H1 (cell line): ENCODE results near the gene ANGEL2. TPM values are rescaled to one million over a fixed set of nuclear protein-coding genes. Genes with fewer than 3 reads are reported as not detected.
A peak's percentile ranks its signal among the peaks of the same experiment; 100 is the strongest.

Source experiments
- CTCF ChIA-PET: fragments of 300-600 bp; sonication (Branson Sonifier 250); formaldehyde crosslinking; loops from one replicate; lab custom pipeline; 2021; ENCODE audit not compliant: partially characterized antibody; lab: Charles Lee
- POLR2A ChIA-PET: fragments of 300-600 bp; sonication (Branson Sonifier 250); formaldehyde crosslinking; loops from one replicate; lab custom pipeline; 2021; ENCODE audit warnings: inconsistent platforms; ENCODE audit not compliant: partially characterized antibody; lab: Charles Lee
- DNase-seq, 2 experiments: peaks; one replicate each; pipeline versions ENCODE4 v3.0.0 to v3.0.0-alpha.2; 2010 to 2022; ENCODE audit warnings: low spot score in 2 of 2, low read depth in 1 of 2, mixed read lengths in 1 of 2
- FAIRE-seq: peaks from 2 replicates; lab custom pipeline; 2011; peaks lifted over from hg19 to GRCh38; lab: Jason Lieb, UNC
- H2AFZ ChIP-seq: 2 replicates; pipeline ENCODE4 v1.8.1; 2012; ENCODE audit warnings: low read length, inconsistent platforms
- H2AK5ac ChIP-seq: 2 replicates; pipeline ENCODE4 v1.6.1; 2013; ENCODE audit warnings: low read depth, low read length
- H2BK120ac ChIP-seq: replicated peaks from 2 replicates; pipeline ENCODE3; 2013; ENCODE audit warnings: low read depth, low read length, inconsistent platforms
- H2BK12ac ChIP-seq: 2 replicates; pipeline ENCODE4 v1.6.1; 2013; ENCODE audit warnings: low read depth, low read length
- H2BK15ac ChIP-seq: 2 replicates; pipeline ENCODE4 v1.6.1; 2013; ENCODE audit warnings: low read length
- H2BK20ac ChIP-seq: 2 replicates; pipeline ENCODE4 v1.6.1; 2013; ENCODE audit warnings: low read length
- H2BK5ac ChIP-seq: 2 replicates; pipeline ENCODE4 v1.6.1; 2013; ENCODE audit warnings: low read depth, low read length
- H3K14ac ChIP-seq: 2 replicates; pipeline ENCODE4 v1.6.1; 2013; ENCODE audit warnings: inconsistent platforms; ENCODE audit not compliant: insufficient read length
- H3K18ac ChIP-seq: 2 replicates; pipeline ENCODE4 v1.6.1; 2013; ENCODE audit warnings: low read length; ENCODE audit errors: extremely low read depth
- H3K23ac ChIP-seq: 2 replicates; pipeline ENCODE4 v1.6.1; 2013; ENCODE audit warnings: inconsistent platforms; ENCODE audit not compliant: insufficient read length
- H3K23me2 ChIP-seq: 2 replicates; pipeline ENCODE4 v1.6.1; 2013; ENCODE audit warnings: low read depth, low read length
- H3K27ac ChIP-seq: 2 replicates; pipeline ENCODE4 v1.6.1; 2011; ENCODE audit warnings: low read depth, low read length, inconsistent platforms
- H3K27me3 ChIP-seq, 4 experiments: replicated peaks in 1 of 4; 1 replicate in 1 of 4; 2 replicates in 3 of 4; pipeline versions ENCODE4 v1.6.1 to v1.8.1; 2011 to 2013; ENCODE audit warnings: low read length in 3 of 4, mild to moderate bottlenecking in 3 of 4, inconsistent platforms in 2 of 4, mixed read lengths in 2 of 4, moderate library complexity in 1 of 4; ENCODE audit not compliant: control insufficient read depth in 3 of 4, insufficient read depth in 3 of 4; ENCODE audit errors: extremely low read depth in 1 of 4
- H3K36me3 ChIP-seq, 4 experiments: 2 replicates each; pipeline versions ENCODE4 v1.6.1 to v1.8.1; 2011 to 2013; ENCODE audit warnings: mild to moderate bottlenecking in 4 of 4, low read length in 3 of 4, moderate library complexity in 2 of 4, control low read depth in 1 of 4, inconsistent platforms in 1 of 4; ENCODE audit not compliant: insufficient read depth in 4 of 4, control insufficient read depth in 2 of 4
- H3K4ac ChIP-seq: replicated peaks from 2 replicates; pipeline ENCODE3; 2013; ENCODE audit warnings: low read length, low read depth, mixed read lengths, inconsistent platforms; ENCODE audit not compliant: insufficient read length
- H3K4me1 ChIP-seq, 4 experiments: replicated peaks in 1 of 4; 1 replicate in 1 of 4; 2 replicates in 3 of 4; pipeline versions ENCODE4 v1.6.1 to v1.8.1; 2011 to 2013; ENCODE audit warnings: low read length in 3 of 4, inconsistent platforms in 2 of 4, mixed read lengths in 1 of 4; ENCODE audit not compliant: insufficient read depth in 4 of 4, control insufficient read depth in 3 of 4
- H3K4me2 ChIP-seq, 2 experiments: 2 replicates each; pipeline versions ENCODE4 v1.6.1 to v1.8.1; 2011 to 2013; ENCODE audit warnings: low read depth in 2 of 2, low read length in 2 of 2, control low read depth in 1 of 2, inconsistent platforms in 1 of 2, mild to moderate bottlenecking in 1 of 2; ENCODE audit not compliant: insufficient read depth in 1 of 2
- H3K4me3 ChIP-seq, 4 experiments: fragments of 200-600, 300-600 bp in 1 of 4; sonication (generic), shearing (Covaris generic), sonication (Bioruptor Twin) in 1 of 4; 2 replicates each; pipeline versions ENCODE4 v1.5.1 to v1.8.1; 2011 to 2016; ENCODE audit warnings: low read length in 4 of 4, low read depth in 3 of 4, control low read depth in 2 of 4, inconsistent platforms in 2 of 4, mild to moderate bottlenecking in 2 of 4, mixed read lengths in 1 of 4, moderate library complexity in 1 of 4; ENCODE audit not compliant: insufficient read depth in 2 of 4; ENCODE audit errors: extremely low read depth in 1 of 4
- H3K56ac ChIP-seq: replicated peaks from 2 replicates; pipeline ENCODE3; 2013; ENCODE audit warnings: low read depth, mild to moderate bottlenecking, mixed read lengths, low read length, inconsistent platforms; ENCODE audit not compliant: insufficient read length
- H3K79me1 ChIP-seq: 2 replicates; pipeline ENCODE4 v1.6.1; 2013; ENCODE audit warnings: low read depth, low read length, control low read depth
- H3K79me2 ChIP-seq, 2 experiments: 2 replicates each; pipeline versions ENCODE4 v1.6.1 to v1.8.1; 2012 to 2013; ENCODE audit warnings: low read length in 2 of 2, mild to moderate bottlenecking in 2 of 2, inconsistent platforms in 1 of 2; ENCODE audit not compliant: insufficient read depth in 2 of 2, control insufficient read depth in 1 of 2
- H3K9ac ChIP-seq, 4 experiments: replicated peaks in 1 of 4; 1 replicate in 1 of 4; 2 replicates in 3 of 4; pipeline versions ENCODE4 v1.6.1 to v1.8.1; 2011 to 2013; ENCODE audit warnings: low read depth in 3 of 4, low read length in 3 of 4, control low read depth in 2 of 4, mild to moderate bottlenecking in 2 of 4, moderate library complexity in 2 of 4, inconsistent platforms in 1 of 4; ENCODE audit errors: extremely low read depth in 1 of 4
- H3K9me3 ChIP-seq, 2 experiments: 2 replicates each; pipeline versions ENCODE4 v1.6.1 to v1.8.1; 2012 to 2013; ENCODE audit warnings: mild to moderate bottlenecking in 2 of 2, moderate library complexity in 2 of 2, control low read depth in 1 of 2, inconsistent platforms in 1 of 2, low read depth in 1 of 2, low read length in 1 of 2, mixed read lengths in 1 of 2; ENCODE audit not compliant: insufficient read depth in 2 of 2
- H4K20me1 ChIP-seq, 2 experiments: replicated peaks in 1 of 2; 2 replicates each; pipeline versions ENCODE3 to v1.8.1; 2011 to 2013; ENCODE audit warnings: inconsistent platforms in 2 of 2, low read length in 2 of 2, mild to moderate bottlenecking in 1 of 2; ENCODE audit not compliant: insufficient read depth in 2 of 2, control insufficient read depth in 1 of 2
- H4K5ac ChIP-seq: 2 replicates; pipeline ENCODE4 v1.6.1; 2013; ENCODE audit warnings: low read length, low read depth, mixed read lengths, inconsistent platforms; ENCODE audit not compliant: insufficient read length
- H4K8ac ChIP-seq: 2 replicates; pipeline ENCODE4 v1.8.0; 2013; ENCODE audit warnings: mild to moderate bottlenecking, moderate library complexity, low read length, inconsistent platforms; ENCODE audit not compliant: insufficient read depth; ENCODE audit errors: extremely low read depth
- H4K91ac ChIP-seq: replicated peaks from 2 replicates; pipeline ENCODE3; 2013; ENCODE audit warnings: low read length, mixed read lengths, inconsistent platforms; ENCODE audit not compliant: insufficient read length
- BRCA1 ChIP-seq: IDR thresholded peaks from 2 replicates; pipeline ENCODE4 v1.6.1; 2012; ENCODE audit warnings: low read depth, low read length, improper control_type of control experiment
- GABPA ChIP-seq: IDR thresholded peaks from 2 replicates; pipeline ENCODE4 v1.6.1; 2011; ENCODE audit warnings: mild to moderate bottlenecking, low read length, moderate library complexity, borderline replicate concordance; ENCODE audit not compliant: insufficient read depth
- KDM1A ChIP-seq: fragments of 200-600, 300-600 bp; sonication (generic); IDR thresholded peaks from 2 replicates; pipeline ENCODE4 v1.7.1; 2016; ENCODE audit warnings: mild to moderate bottlenecking, low read length, borderline replicate concordance
- POLR2A ChIP-seq, 2 experiments: IDR thresholded peaks; 1 replicate in 1 of 2; 2 replicates in 1 of 2; pipeline ENCODE4 v1.6.1; 2011; ENCODE audit warnings: low read depth in 2 of 2, low read length in 2 of 2, mild to moderate bottlenecking in 2 of 2; ENCODE audit errors: control extremely low read depth in 1 of 2
- POLR2AphosphoS5 ChIP-seq: IDR thresholded peaks from 2 replicates; pipeline ENCODE4 v1.6.1; 2011; ENCODE audit warnings: low read depth, low read length
- POU5F1 ChIP-seq: IDR thresholded peaks from 2 replicates; pipeline ENCODE4 v1.6.1; 2011; ENCODE audit warnings: low read depth, mild to moderate bottlenecking, low read length, moderate library complexity
- SIN3A ChIP-seq, 2 experiments: IDR thresholded peaks in 1 of 2; conservative IDR thresholded peaks in 1 of 2; 2 replicates each; pipeline ENCODE4 v1.6.1; 2011 to 2012; ENCODE audit warnings: low read length in 2 of 2, improper control_type of control experiment in 1 of 2, low read depth in 1 of 2, mild to moderate bottlenecking in 1 of 2
- SP4 ChIP-seq: IDR thresholded peaks from 2 replicates; pipeline ENCODE4 v1.6.1; 2012; ENCODE audit warnings: low read length, inconsistent platforms
- WGBS, 2 experiments: shearing (Covaris generic) in 1 of 2; methylation state at CpG; one replicate each; pipeline versions ENCODE4 v1.1.6 to v1.1.7; 2013 to 2015; ENCODE audit warnings: low lambda C conversion rate in 2 of 2, mixed read lengths in 2 of 2, inconsistent platforms in 1 of 2, low coverage in 1 of 2, missing lambda C conversion rate in 1 of 2; ENCODE audit not compliant: insufficient replicate concordance in 2 of 2, insufficient coverage in 1 of 2, insufficient read length in 1 of 2; ENCODE audit errors: extremely low coverage in 1 of 2, missing lambda C conversion rate in 1 of 2; 5-methylcytosine and 5-hydroxymethylcytosine counted together
- polyA plus RNA-seq, 7 experiments: library from polyadenylated mRNA; depleted of rRNA in 3 of 7; stranded (reverse) in 5 of 7; unstranded in 2 of 7; fragments of >200 nt in 5 of 7; fragments of 200-250 nt in 2 of 7; gene quantifications; 1 replicate in 5 of 7; 2 replicates in 1 of 7; 4 replicates in 1 of 7; pipeline versions ENCODE4 v1.2.1 to v1.2.3, GENCODE V29; 2011 to 2013; ENCODE audit warnings: missing spikeins in 2 of 7, mixed read lengths in 2 of 7
- total RNA-seq: library from RNA; stranded (reverse); fragmentation: NEBNext Ultra II Directional; extraction: Animal tissue kit (Norgen Biotek cat#: 25700); gene quantifications from 2 replicates; pipeline ENCODE4 v1.2.1, GENCODE V29; 2021

Gene ANGEL2
- total and polyA plus RNA-seq, 2 of the 8 experiments (the other 6 are each of a cell fraction or from before 2014, with no cell fraction given) = 18.1 to 39.9 TPM

GRCh38 chr1:212981571-212982328 is 33.9 kb downstream of the ANGEL2 start:
- no peak overlapping the region for H2AK5ac ChIP-seq
- H2BK5ac ChIP-seq = no peak overlapping the region
- H4K91ac ChIP-seq = no peak overlapping the region
- H2BK12ac ChIP-seq = no peak overlapping the region
- no peaks in the 10 kb centered on the region for H3K23me2 ChIP-seq
- H3K79me2 ChIP-seq = no peaks in the 10 kb centered on the region
- H3K27me3 ChIP-seq = no peaks in the 10 kb centered on the region
- H2AFZ ChIP-seq = no peak overlapping the region
- no peak overlapping the region for H3K56ac ChIP-seq
- no peak overlapping the region for H3K9ac ChIP-seq
- POLR2A ChIA-PET = interaction anchor here (1.1 to 12.9 kb wide), 11 partner anchors 9 to 106 kb away, joined by 3 to 240 read pairs (median 5); partner anchors contain the start of gene VASH2
- H2BK15ac ChIP-seq = no peak overlapping the region
- peak overlapping the region in 1 of 2 experiments; percentile 20; a peak in 1 of 4 replicates for H3K4me2 ChIP-seq
- DNase-seq (peak in 1 of 2 experiments; percentile 43), FAIRE-seq (no peak)
- no peak overlapping the region for H4K8ac ChIP-seq
- H3K4me1 ChIP-seq = peaks cover 0 to 8% (median 4%) of the 10 kb centered on the region in 4 experiments
- H3K14ac ChIP-seq = no peak overlapping the region
- H3K18ac ChIP-seq = no peak overlapping the region
- H3K23ac ChIP-seq = no peak overlapping the region
- no peak overlapping the region for H3K4ac ChIP-seq
- no peak overlapping the region for H4K5ac ChIP-seq
- H3K4me3 ChIP-seq = no peak overlapping the region
- peaks cover 35 to 88% (median 54%) of the 10 kb centered on the region in 4 experiments for H3K36me3 ChIP-seq
- CTCF ChIA-PET = interaction anchor here (1.0 to 4.9 kb wide), 6 partner anchors 13 to 121 kb away, joined by 3 to 64 read pairs (median 6); no protein-coding TSS in a partner anchor
- TF ChIP-seq GABPA = no peak
- no peak for TF ChIP-seq BRCA1
- TF ChIP-seq KDM1A = no peak
- TF ChIP-seq POLR2AphosphoS5 = peak; percentile 73
- no peak for TF ChIP-seq POU5F1
- no peak for TF ChIP-seq SP4
- TF ChIP-seq SIN3A (conservative IDR thresholded peaks at IDR 0.05 in 1 of 2, IDR thresholded peaks at IDR 0.05 in 1 of 2; ENCODE audit: low read depth in 1 of 2, low read length in 2 of 2) = peak in 1 of 2 experiments; percentile 63; a peak in 1 of 4 replicates
- peak; percentile 61 to 71 for TF ChIP-seq POLR2A (IDR thresholded peaks at IDR 0.05; ENCODE audit: control extremely low read depth in 1 of 2, low read depth in 2 of 2, low read length in 2 of 2)
- no peak overlapping the region for H3K27ac ChIP-seq
- H2BK120ac ChIP-seq = no peak overlapping the region
- peaks cover 0 to 13% of the 10 kb centered on the region in 2 experiments for H4K20me1 ChIP-seq
- H3K9me3 ChIP-seq = no peaks in the 10 kb centered on the region
- WGBS, 2 experiments = 96% methylated on average over 13 of the region's 13 CpGs; no CpG with 5 or more reads in 1 of the 2 experiments
- 0 out of 2 replicates have a peak overlapping the region, but pooled peaks have one; percentile 10 for H2BK20ac ChIP-seq
- H3K79me1 ChIP-seq = no peaks in the 10 kb centered on the region; the same call in 1 of the 2 replicates
